DMS79 treated with DMSO at 0.1 percent for 48 hours (cell line): ENCODE measurements around the gene HPS4.
A peak's percentile ranks its signal among the peaks of the same experiment; 100 is the strongest.
"Not testable (repeated sequence)": the region's sequence is repeated elsewhere in the genome, so short reads cannot be mapped to it uniquely, and the experiment has no call there.

Source experiments
- DNase-seq: peaks from one replicate; lab custom pipeline; 2025; lab: John Stamatoyannopoulos, UW

Gene HPS4

DNA sequence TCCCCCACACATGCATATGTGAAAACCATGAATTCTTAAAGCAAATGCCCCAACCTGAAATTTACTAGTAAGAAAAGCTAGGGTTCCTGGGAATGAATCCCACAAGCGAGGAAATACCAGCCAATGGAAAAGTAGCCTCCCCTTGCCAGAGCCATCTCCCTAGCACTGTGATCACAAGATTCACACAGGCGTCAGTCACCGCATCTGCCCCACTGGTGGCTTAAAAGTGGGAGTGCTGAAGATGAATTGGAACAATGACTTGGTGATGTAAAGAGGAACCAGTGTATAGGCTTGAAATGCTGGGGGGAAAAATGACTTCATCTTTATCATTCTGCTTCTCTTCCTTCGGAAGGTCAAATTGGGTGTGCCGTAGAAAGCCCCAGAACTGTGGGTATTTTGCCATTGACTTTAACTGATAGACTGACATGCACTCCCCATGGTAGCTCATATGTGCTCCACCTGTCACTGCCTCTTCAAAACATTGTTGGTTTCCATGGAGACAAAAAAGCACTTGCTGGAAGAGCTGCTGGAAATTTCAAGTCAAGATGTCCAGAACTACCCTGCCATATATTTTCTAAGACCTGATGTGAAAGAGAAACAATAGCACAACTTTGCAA, 73.8 kb downstream of the HPS4 start:
- DNase-seq: peak; percentile 4

DNA sequence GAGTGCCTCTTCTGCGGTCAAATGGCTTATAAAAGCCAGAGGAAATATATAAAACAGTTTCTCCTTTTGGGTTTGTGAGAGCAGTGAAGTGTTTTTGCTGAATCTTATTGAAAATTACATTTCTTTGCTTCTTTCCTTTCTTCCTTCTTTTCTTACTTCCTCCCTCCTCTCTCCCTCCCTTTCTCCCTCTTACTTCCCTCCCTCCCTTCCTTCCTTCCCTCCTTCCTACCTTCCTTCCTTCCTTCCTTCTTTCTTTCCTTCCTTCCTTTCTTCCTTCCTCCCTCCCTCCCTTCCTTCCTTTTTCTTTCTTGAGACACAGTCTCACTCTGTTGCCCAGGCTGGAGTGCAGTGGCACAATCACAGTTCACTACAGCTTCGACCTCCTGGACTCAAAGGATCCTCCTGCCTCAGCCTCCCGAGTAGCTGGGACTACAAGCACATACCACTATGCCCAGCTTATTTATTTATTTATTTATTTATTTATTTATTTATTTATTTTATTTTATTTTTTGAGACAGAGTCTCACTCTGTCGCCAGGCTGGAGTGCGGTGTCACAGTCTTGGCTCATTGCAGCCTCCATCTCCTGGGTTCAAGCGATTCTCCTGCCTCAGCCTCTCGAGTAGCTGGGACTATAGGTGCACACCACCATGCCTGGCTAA, 74.9 kb downstream of the HPS4 start:
- DNase-seq: not testable (repeated sequence)

DNA sequence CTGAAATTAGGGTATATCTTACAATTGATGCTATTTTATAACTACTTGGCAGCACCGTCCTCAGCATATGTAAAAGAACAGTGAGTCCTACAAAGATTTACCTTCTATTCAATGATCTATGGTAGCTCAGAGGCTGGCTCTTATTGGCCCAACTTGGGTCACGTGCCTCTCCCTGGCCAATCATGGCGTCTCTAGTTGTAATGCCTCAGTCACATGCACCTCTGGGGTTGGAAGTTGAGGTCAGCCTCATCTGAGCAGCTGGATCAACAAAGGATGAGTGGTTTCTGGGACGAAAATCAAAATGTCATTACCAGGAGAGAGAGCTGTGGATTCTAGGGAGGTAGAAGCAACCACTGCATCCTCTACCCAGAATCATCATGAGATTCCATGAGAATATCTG, 77.5 kb downstream of the HPS4 start:
- no peak for DNase-seq

GRCh38 chr22:26404851-26405421, 78.6 kb downstream of the HPS4 start:
- no peak for DNase-seq

DNA sequence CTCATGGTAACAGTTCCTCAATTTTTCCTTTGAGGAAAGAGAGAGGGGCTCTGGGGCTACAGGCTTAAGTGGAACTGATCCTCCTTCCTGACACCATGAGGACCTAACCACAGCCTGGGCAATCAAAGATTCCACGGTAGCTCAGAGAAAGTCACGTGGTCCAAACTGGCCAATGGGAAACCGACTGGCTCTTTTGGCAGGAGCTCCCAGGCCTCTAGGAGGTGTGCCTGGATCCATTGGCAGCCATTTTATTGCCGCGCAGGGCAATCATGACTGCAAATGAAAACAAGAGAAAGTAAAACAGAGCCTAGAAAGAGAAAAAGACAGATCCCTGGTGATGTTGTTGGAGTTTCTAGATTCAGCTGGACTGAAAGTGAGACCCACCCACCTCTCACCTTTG, 81.9 kb downstream of the HPS4 start:
- DNase-seq: no peak
